Measurements from ENCODE around the gene STK39.
"Not testable (repeated sequence)": the region's sequence is repeated elsewhere in the genome, so short reads cannot be mapped to it uniquely, and the experiment has no call there.

STK39 gene

GRCh38 chr2:168097431-168097830, 150.0 kb downstream of the STK39 start:
- in situ Hi-C loops (cut with MboI; ENCODE audit: low sequenced_read_pairs) = no loop called here

DNA sequence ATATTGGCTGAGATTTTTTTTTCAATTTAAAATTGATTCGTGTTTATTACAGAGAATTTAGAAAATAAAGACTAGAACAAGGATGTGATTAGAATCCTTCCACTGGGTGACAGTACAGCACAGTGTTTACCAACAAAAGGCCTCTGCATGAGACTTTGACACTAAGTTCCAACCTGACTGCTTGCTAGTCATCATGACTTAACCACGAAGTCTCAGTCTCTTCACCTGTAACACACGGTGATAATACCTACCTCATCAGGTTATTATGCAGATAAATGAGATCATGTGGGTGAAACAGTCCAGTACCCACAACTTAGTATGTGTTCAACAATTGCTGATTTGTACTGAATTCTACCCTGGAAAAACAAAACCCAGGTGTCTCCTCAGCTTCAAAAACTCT, 151.2 kb downstream of the STK39 start:
- in situ Hi-C loops (cut with MboI; ENCODE audit: low sequenced_read_pairs) = no loop called here

GRCh38 chr2:168091986-168092385, 155.4 kb downstream of the STK39 start:
- in situ Hi-C loops (cut with MboI; ENCODE audit: low sequenced_read_pairs) = no loop called here

- in situ Hi-C loops (cut with MboI; ENCODE audit: low sequenced_read_pairs) = no loop called here
These were observed 156.8 kb downstream of the STK39 start for GRCh38 chr2:168090366-168091135.

DNA sequence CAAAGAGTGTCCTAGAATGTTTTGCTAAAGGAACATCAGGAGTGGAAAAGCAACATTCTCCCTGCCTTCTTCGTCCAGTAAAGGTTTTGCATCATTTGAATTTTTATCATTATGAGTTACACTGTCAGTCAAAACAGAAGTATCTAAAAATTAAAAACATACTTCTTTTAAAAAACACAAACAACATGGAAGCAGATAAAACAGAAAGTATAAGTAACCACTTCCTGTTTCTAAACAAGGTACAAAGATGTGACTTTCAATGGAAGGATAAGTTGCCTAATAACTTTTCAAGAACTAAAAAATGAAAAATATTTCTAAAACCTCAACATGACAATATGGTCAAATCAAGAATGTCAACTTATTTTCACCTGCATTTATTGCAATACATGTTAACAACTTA, 158.2 kb downstream of the STK39 start:
- in situ Hi-C loops (cut with MboI; ENCODE audit: low sequenced_read_pairs) = no loop called here

DNA sequence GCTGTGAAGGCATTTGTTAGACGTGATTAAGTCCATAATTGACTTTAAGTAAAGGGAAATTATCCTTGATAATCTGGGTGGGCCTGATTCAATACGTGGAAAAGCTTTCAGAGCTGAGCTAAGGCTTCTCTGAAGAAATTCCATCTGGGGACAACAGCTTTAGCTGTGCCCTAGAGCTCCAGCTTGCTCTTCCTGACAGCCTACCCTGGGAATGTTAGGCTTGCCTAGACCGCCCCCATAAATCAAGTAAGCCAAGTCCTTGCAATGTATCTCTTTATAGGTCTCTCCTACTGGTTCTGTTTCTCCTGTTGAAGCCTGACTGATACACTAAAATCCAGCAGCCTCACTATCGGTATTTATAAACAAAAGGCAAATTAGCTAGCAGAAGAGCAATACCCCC, 160.0 kb downstream of the STK39 start:
- in situ Hi-C loops (cut with MboI; ENCODE audit: low sequenced_read_pairs) = no loop called here

- in situ Hi-C loops (cut with MboI; ENCODE audit: low sequenced_read_pairs) = no loop called here
These were observed 160.5 kb downstream of the STK39 start for GRCh38 chr2:168086851-168087250.

GRCh38 chr2:168085801-168086361, 161.5 kb downstream of the STK39 start:
- in situ Hi-C loops (cut with MboI; ENCODE audit: low sequenced_read_pairs) = no loop called here

DNA sequence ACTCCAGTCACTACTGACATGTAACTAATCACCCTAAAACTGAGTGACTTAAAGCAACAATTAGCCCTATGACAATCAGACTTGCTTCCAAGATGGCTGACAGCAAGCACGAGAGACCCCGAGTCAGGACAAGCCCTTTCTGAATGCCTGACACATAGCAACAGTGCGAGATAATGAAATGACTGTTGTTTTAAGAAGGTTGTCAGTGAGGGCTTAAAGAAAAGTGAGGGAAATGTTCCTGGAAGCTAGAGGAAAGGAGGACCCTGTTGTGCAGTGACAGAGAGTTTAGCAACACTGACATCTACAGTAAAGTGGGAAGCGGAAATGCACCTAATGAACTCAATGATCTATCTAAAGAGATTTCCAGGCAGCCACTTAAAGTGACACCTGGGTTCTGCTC, 163.1 kb downstream of the STK39 start:
- in situ Hi-C loops (cut with MboI; ENCODE audit: low sequenced_read_pairs) = no loop called here

DNA sequence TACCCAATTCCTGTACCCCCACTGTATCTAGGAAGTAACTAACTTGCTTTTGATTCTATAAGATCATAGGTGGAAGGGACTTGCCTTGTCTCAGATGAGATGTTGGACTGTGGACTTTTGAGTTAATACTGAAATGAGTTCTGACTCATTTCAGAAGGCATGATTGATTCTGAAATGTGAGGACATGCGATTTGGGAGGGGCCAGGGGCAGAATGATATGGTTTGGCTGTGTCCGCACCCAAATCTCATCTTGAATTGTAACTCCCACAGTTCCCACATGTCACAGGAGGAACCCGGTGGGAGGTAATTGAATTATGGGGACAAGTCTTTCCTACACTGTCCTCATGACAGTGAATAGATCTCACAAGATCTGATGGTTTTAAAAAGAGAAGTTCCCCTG, 165.9 kb downstream of the STK39 start:
- in situ Hi-C loops (cut with MboI; ENCODE audit: low sequenced_read_pairs) = not testable (repeated sequence)

DNA sequence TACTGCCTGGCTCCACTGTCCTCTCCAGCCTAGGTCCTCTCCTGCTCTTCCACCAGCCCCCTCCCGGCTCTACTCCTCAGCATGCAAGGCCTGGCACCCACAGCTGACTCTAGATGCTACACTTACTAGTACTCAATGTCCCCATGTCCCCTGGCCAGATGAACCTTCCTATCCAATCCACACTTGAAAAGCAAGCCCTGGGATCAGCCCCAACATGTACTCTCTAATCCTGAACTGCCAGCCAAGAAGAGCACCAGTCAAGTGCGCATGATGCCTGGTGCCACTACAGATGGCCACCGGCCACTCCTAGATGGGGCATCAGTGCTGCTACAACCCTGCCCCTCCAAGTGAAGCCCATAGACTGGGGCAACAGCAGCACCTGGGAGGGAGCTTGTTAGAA, 168.2 kb downstream of the STK39 start:
- in situ Hi-C loops (cut with MboI; ENCODE audit: low sequenced_read_pairs) = no loop called here

- in situ Hi-C loops (cut with MboI; ENCODE audit: low sequenced_read_pairs) = no loop called here
These were observed 170.7 kb downstream of the STK39 start for GRCh38 chr2:168076731-168077130.

DNA sequence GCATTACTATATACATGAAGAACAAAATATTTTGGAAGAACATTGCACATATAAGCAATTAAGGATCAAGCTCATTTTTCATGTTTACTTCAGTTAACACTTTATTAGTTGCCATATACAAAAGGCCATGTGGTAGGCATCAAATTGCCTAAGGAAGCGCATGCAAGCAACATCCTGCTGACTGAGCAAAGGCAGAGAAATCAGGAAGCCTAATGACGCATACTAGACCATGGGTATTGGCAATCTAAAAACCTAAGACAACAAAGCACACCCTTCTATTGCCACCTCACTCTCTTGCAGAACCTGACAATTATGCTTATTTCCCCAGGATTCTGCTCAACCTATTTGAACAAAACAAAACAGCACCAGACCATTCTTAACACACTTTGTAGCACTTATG, 171.9 kb downstream of the STK39 start:
- in situ Hi-C loops (cut with MboI; ENCODE audit: low sequenced_read_pairs) = no loop called here

DNA sequence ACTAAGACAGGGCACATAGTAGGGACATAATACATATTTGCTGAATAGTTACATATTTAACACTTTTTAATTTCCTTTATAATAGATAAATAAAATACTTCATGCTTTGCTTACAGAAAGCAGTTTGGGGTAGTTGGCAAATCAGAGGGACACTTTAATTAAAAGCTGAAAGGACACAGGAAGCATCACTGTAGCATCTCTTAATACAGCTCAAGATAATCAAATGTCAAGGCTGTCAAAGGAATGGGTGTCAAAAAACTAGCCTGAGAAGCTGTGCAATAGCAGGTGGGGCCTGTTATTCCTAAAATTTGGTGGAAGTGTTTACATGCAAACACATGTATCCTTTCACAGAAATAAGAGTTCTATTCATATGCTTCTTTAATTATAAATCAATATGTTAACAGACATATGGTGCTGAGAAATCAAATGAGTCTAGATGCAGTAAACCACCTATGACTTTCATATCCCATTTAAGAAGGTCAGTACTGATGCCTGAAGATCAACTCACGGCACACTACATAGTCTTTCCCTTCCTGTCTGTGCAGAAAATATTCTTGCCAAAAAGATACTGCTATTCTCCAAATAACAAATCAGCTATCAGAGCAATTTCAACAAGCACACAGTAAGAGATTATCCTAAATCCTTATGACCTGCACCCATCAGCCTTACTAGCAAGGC, 174.6 kb downstream of the STK39 start:
- in situ Hi-C loops (cut with MboI; ENCODE audit: low sequenced_read_pairs) = no loop called here

DNA sequence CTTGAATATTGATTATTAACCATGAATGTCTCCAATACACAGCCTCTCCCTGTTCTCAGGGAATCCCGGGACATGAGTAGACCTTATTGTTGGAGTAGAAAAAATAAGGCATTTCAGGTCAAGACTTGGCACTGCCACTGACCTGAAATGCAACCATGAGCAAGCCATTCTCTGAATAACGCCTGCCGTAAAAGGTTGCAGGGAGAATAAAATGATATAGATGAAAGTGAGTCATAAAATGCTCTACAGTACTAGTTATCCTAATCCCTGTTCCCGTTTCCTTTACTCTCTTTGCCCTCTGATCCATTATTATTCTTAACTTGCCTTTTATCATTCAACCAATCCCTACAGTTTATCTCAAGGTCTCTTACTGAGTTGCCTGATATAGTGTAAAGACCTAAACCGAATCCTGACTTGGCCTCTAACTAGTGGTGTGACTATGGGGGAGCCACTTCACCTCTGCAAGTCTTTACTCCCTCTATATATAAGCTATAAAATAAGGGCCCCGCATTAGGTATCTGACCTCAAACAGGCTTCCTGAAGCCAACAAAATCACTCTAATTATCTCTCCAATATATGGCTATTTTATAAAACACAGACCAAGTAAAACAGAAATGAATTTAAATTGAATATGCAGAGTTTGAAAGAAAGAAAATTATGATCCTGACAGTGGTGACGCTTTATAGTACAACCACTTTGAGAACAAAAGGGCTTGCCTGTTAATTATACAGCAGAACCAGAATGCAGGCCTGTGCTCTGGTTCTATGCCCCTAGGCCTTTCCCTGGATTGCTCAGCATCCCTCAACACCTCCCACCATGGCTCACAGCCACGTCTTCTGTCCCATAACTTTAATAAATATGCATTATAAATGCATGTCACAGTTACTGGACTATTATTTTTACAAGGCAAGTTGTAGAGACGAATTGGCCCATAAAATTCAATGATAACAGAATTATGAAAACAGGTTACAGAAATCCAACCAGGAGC, 183.1 kb downstream of the STK39 start:
- in situ Hi-C loops (cut with MboI; ENCODE audit: low sequenced_read_pairs) = no loop called here

GRCh38 chr2:168062936-168063335, 184.5 kb downstream of the STK39 start:
- in situ Hi-C loops (cut with MboI; ENCODE audit: low sequenced_read_pairs) = no loop called here

DNA sequence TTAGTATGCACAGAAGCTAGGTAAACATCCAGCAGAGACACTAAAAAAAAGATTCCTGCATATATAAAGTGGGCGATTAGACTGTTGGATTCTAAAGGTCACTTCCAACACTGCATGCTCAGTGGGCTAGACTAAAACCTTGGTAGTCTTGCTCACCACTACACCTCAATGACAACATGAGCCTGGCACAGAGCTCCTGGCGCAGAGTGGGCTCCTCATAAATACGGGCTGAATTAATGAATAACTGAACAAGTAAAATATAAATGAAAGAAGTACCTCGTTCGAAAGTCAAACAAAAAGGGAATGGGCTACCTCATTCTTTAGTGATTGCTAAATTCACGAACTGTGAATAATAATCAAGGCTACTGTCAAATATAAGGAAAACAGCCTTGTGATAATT, 185.3 kb downstream of the STK39 start:
- in situ Hi-C loops (cut with MboI; ENCODE audit: low sequenced_read_pairs) = no loop called here

DNA sequence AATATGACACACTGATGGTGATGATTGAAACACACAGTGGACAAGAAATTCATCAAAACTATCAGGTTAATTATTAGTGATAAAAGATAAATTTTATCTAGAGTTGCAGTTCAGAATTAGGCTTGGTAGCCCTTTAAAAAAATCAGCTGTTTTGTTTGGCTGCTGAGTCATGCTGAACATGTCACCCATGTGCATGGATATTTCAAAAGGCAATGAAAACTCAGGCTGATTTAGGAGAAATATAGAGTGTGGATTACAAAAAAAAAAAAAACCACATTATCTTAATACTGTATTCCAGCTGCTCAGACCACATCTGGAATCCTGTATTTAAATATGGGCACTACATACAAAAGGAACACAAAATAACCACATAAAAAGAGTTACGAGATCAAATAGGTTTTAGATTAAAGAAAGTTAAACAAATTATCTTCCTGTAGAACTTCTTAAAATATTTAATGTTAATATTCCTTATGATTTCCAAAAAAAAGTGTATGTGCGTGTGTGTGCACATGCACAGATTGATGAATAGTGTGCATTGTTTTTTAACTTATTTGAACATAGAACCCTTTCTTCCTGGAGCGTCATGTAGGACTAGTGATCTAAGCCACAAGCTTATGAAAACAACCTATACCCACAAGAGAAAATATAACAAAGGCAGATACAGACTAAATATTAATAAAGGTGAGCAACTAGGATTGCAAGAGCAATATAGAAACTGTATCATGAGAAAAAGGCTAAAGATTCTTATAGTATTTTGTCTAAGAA, 186.2 kb downstream of the STK39 start:
- in situ Hi-C loops (cut with MboI; ENCODE audit: low sequenced_read_pairs) = no loop called here

DNA sequence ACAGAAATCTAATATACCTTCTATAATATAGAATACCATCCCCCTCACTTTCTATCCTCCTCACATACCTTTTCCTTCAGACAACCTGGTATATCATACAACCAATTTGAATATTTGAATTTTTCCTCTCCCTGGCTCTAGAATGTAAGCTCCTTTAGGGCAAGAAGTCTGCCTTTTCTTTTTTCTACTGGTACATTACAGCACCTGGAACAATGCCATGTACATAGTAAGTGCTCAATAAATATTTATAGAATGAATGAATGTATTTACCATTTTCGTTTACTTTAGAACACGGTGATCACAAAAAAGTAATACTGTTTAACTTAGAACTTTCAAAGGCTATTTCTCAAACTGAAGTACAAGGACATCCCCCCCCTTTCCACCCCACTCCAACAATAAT, 187.6 kb downstream of the STK39 start:
- in situ Hi-C loops (cut with MboI; ENCODE audit: low sequenced_read_pairs) = no loop called here

DNA sequence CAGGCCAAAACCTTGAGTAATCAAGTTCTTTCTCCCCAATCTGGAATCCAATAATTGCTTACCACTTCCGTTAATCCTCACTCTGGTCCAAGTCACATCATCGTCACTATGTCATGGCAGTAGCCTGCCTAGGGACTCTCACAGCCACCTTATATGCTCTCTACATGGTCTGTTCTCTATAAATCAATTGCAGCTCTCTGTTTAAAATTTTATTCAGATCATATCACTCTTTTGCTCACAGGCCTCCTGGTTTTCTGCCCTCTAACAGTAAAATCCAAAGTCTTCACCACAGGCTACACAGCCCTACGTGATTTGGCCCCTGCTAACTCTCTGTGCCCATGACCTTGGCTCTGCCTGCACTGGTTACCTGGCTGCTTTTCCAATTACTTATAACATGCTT, 188.7 kb downstream of the STK39 start:
- in situ Hi-C loops (cut with MboI; ENCODE audit: low sequenced_read_pairs) = no loop called here
